ENCODE results near the gene CLN6.
"Not testable (repeated sequence)": the region's sequence is repeated elsewhere in the genome, so short reads cannot be mapped to it uniquely, and the experiment has no call there.

The CLN6 gene

GRCh38 chr15:68191555-68191954 is 38.0 kb downstream of the CLN6 start:
- DNase-seq (ENCODE audit: low read depth in 2 of 2), result no peak

GRCh38 chr15:68190048-68190447 is 39.5 kb downstream of the CLN6 start:
- no peak for DNase-seq (ENCODE audit: low read depth in 2 of 2)

GRCh38 chr15:68188647-68189046 is 40.9 kb downstream of the CLN6 start:
- no peak for DNase-seq (ENCODE audit: low read depth in 2 of 2)

- DNase-seq (ENCODE audit: low read depth in 2 of 2), result no peak
Observed at GRCh38 chr15:68187559-68187958, 42.0 kb downstream of the CLN6 start.

- no peak for DNase-seq (ENCODE audit: low read depth in 2 of 2)
Observed at GRCh38 chr15:68186671-68187397, 42.7 kb downstream of the CLN6 start.

DNA sequence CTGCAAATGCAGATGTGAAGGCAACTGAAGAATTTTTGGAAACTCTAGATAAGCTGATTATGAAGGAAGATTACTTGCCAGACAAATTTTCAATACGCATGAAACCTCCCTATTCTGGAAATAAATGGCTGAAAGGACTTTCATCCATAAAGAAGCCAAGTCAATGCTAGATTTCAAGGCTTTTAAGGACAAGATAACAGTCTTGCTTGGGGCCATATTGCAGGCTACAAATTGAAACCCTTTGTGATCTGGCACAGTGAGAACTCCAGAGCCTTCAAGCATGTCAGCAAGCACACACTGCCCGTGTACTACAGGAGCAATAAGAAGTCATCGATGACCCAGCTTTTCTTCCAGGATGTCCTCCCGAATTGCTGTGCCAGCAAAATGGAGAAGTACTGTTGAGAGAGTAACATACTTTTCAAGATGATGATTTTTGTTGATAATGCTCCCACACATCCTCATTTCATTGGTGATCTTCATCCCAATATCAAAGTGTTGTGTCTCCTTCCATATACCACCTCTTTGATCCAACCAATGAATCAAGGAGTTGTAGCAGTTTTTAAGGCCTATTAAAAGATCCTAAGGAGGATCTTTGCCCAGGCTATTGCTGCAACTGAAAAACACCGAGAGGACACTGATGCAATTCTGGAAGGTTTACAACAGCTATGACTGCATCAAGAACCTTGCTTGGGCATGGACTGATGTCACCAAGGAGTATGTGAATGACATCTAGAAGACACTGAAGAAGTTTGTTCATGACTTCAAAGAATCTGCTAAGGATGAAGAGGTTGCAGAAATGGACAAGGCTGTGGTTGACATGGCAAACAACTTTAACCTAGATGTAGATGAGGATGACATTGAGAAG is 44.7 kb downstream of the CLN6 start:
- no peak for DNase-seq (ENCODE audit: low read depth in 2 of 2)

DNA sequence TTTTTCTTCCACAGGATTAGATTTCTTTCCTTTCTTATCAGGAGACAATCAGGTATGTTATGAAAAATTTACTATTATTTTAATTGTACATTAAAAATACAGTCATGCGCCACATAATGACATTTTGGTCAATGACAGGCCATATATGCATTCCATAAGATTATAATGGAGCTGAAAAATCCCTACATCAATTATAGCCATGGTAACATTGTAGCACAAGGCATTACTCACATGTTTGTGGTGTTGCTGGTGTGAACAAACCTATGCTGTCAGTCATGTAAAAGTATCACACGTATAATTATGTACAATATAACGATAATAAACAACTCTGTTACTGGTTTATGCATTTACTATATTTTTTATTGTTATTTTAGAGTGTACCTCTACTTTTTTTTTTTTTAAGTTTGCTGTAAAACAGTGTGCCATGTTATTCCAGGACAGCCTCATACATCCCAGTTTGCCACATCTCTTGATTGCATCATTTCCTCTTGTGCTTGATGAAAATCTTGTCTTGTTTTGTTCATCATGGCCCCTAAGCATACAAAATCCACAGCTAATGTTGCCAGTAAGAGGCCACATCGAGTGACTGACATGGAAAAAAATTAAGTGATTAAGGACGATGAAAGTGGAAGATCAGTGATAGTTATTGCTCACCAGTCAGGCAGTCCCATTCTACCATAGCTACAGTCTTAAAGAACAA is 45.8 kb downstream of the CLN6 start:
- no peak for DNase-seq (ENCODE audit: low read depth in 2 of 2)

DNA sequence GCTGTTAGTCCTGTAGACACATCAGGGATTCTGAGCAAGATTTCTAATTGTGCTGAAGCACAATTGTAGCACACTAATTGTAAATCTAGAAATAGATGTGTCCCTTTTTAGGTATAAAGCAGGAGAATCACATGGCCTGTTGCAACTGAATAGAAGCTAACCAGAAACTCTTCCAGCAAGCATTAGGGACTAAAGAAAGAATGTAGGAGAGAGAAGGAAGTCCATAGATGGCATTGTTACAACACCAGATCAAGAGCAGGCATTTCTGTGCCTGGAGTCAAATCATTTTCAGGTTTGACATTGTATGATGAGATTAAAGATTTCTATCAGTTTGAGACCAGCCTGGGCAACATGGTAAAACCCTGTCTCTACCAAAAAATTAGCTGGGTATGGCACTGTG is 51.8 kb downstream of the CLN6 start:
- no peak for DNase-seq (ENCODE audit: low read depth in 2 of 2)

DNA sequence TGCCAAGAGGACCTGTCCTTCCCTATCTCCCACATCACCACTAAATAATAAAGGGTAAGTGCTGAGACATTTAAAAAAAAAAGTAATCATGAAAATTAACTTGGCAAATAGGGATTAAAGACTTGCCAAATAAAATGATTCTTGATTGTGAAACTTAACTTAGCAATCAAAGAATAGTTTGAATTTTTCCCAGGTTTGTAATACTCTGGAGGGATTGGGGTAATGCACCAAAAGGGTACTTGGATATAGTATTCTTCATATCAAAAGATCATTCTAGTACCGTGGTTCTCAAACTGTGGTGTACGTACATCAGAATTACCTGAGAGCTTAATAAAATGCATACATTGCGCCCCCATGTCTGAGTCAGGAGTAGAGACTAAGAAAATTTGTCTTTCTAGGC is 52.9 kb downstream of the CLN6 start:
- DNase-seq (ENCODE audit: low read depth in 2 of 2), result no peak

DNA sequence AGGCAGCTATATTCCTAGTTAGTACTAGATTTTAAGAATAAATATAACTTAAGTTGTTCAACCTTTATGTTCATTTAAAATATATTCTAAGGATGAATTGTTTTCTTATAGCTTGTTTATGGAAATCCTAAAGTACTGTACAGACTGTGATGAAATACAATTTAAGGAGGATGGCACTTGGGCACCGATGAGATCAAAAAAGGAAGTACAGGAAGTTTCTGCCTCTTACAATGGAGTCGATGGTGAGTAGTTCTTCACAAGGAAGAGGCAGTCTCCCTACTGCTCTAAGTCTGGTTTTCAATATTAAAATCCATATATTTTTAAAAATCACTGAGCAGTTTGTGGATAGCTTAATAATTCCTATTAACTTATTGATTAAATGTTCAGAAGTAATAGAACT is 54.0 kb downstream of the CLN6 start:
- no peak for DNase-seq (ENCODE audit: low read depth in 2 of 2)

DNA sequence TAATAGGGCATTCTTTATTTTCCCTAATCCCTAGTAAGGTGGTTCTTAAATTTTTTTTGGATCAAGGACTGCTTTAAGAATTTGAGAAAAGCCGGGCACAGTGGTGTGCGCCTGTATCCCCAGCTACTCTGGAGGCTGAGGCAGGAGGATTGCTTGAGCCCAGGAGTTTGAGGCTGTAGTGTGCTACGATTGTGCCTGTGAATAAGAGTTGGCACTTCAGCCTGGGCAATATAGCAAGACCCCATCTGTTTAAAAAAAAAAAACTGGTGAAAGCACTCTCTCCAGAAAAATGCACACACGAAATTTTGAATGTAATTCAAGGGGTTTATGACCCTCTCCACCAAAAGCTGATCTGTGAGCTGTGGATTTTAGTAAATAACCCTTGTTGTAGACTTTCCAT is 56.4 kb downstream of the CLN6 start:
- DNase-seq (ENCODE audit: low read depth in 2 of 2), result no peak

DNA sequence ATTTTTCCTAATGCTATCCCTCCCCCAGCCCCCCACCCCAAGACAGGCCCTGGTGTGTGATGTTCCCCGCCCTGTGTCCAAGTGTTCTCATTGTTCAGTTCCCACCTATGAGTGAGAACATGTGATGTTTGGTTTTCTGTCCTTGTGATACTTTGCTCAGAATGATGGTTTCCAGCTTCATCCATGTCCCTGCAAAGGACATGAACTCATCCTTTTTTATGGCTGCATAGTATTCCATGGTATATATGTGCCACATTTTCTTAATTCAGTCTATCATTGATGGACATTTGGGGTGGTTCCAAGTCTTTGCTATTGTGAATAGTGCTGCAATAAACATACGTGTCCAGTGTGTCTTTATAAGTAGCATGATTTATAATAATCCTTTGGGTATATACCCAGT is 57.5 kb downstream of the CLN6 start:
- not testable (repeated sequence) for DNase-seq (ENCODE audit: low read depth in 2 of 2)

- DNase-seq (ENCODE audit: low read depth in 2 of 2), result no peak
Observed at GRCh38 chr15:68166847-68167246, 62.7 kb downstream of the CLN6 start.

DNA sequence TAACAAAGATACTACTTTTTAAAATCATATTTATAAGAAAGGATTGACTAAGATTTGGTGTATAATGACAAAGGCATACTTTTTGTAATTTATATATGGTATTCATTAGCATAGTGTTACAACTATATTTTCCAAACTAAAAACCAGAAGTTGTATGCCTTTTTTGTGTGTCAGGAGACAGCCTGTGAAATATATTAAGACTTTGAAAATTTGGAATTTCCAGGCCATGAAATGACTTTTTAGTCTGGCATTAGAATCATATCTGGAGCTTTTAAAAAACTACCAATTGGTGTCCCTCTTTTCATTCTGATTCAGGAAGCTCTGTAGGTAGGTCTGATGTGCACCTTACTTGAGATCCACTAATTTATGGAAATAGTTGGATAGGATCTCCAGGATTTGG is 66.3 kb downstream of the CLN6 start:
- no peak for DNase-seq (ENCODE audit: low read depth in 2 of 2)

DNA sequence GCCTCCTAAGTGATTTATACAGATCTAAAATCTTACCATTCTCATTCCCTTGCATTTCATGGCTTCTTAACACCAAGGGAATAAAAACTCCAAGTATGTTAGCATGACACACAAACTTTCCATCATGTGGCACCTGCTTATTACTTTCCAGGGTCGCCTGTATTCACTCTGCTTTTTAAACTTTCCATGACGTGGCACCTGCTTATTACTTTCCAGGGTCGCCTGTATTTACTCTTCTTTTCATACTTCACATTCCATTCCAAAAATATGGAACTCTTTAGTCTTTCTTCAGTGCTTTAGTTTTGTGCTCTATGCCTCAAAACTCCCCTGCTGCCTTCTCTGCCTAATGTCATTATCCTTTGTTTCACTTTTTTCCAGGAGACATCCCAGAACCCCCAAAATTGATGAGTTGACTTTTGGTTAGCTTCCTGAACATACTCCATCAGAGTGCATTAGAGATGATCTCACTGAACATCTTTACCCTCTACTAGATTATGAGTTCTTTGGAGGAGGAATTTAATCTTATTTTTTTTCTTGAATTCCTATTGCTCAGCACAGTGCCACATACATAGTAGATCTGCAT is 71.4 kb downstream of the CLN6 start:
- DNase-seq (ENCODE audit: low read depth in 2 of 2), result no peak

- no peak for DNase-seq (ENCODE audit: low read depth in 2 of 2)
Observed at GRCh38 chr15:68157074-68157473, 72.5 kb downstream of the CLN6 start.
